ENCODE data around the gene KIAA1614.

Gene KIAA1614

DNA sequence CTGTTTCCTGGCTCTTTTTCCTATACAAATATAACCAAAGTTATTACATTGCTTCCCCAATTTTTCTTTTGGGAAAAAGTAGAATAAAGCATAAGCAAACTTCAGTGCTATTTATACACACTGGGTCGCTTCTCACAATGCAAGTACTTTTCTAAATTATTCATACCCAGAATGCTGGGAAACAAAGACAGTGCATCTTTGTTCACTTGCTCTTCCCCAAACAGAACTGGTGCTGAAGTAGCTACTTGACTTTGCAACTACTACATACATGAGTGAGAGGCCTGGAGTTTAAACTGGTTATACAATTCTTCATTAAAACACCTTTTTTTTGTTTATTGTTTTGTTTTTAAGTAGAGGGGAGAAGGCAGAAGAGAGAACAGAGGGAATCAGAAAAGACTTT is 69.7 kb downstream of the KIAA1614 start:
- Histone ChIP-seq H3K4me3 (replicated peaks; ENCODE audit: insufficient read depth, low read length) (no peak overlapping the region), H3K27ac (replicated peaks) (peak overlapping the region; percentile 75), H3K27me3 (ENCODE audit: insufficient read depth, poor library complexity, severe bottlenecking) (no peaks in the 10 kb centered on the region)
- DNase-seq (ENCODE audit: low read depth in 1 of 2, low spot score in 1 of 2): no peak
- TF ChIP-seq SPI1 (IDR thresholded peaks at IDR 0.05; ENCODE audit: borderline replicate concordance, low read depth) (no peak), GABPA (IDR thresholded peaks at IDR 0.05; ENCODE audit: low read depth) (no peak), POLR2AphosphoS5 (IDR thresholded peaks at IDR 0.05; ENCODE audit: low read depth) (no peak)
- TF ChIP-seq, protein P1, sequence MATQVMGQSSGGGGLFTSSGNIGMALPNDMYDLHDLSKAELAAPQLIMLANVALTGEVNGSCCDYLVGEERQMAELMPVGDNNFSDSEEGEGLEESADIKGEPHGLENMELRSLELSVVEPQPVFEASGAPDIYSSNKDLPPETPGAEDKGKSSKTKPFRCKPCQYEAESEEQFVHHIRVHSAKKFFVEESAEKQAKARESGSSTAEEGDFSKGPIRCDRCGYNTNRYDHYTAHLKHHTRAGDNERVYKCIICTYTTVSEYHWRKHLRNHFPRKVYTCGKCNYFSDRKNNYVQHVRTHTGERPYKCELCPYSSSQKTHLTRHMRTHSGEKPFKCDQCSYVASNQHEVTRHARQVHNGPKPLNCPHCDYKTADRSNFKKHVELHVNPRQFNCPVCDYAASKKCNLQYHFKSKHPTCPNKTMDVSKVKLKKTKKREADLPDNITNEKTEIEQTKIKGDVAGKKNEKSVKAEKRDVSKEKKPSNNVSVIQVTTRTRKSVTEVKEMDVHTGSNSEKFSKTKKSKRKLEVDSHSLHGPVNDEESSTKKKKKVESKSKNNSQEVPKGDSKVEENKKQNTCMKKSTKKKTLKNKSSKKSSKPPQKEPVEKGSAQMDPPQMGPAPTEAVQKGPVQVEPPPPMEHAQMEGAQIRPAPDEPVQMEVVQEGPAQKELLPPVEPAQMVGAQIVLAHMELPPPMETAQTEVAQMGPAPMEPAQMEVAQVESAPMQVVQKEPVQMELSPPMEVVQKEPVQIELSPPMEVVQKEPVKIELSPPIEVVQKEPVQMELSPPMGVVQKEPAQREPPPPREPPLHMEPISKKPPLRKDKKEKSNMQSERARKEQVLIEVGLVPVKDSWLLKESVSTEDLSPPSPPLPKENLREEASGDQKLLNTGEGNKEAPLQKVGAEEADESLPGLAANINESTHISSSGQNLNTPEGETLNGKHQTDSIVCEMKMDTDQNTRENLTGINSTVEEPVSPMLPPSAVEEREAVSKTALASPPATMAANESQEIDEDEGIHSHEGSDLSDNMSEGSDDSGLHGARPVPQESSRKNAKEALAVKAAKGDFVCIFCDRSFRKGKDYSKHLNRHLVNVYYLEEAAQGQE (IDR thresholded peaks at IDR 0.05; ENCODE audit: insufficient replicate concordance, low read depth): no peak
- TF ChIP-seq, protein P2, sequence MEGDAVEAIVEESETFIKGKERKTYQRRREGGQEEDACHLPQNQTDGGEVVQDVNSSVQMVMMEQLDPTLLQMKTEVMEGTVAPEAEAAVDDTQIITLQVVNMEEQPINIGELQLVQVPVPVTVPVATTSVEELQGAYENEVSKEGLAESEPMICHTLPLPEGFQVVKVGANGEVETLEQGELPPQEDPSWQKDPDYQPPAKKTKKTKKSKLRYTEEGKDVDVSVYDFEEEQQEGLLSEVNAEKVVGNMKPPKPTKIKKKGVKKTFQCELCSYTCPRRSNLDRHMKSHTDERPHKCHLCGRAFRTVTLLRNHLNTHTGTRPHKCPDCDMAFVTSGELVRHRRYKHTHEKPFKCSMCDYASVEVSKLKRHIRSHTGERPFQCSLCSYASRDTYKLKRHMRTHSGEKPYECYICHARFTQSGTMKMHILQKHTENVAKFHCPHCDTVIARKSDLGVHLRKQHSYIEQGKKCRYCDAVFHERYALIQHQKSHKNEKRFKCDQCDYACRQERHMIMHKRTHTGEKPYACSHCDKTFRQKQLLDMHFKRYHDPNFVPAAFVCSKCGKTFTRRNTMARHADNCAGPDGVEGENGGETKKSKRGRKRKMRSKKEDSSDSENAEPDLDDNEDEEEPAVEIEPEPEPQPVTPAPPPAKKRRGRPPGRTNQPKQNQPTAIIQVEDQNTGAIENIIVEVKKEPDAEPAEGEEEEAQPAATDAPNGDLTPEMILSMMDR (IDR thresholded peaks at IDR 0.05; ENCODE audit: insufficient read depth, low read length): no peak

DNA sequence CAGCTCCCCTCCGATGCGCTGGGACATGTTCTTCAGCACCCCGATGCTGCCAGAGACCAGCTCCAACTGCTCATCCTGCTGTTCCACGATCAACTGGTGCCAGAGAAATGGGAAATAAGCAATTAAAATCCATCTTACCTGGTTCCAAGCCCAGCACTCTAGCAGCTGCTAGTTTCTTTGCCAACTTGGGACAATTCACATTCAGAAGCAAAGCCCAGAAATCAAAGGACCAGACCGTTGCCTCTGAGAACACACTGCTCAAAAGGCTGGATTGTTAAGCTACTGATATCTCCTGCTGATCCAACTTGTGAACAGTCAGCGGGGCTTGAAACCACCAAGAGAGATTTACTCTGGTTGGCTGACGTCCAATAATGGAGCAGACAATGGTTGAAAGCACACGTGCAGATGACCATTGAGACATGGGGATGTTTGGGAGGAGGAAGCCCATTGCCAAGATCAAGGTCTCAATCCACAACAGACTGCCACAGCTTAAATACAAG is 75.6 kb downstream of the KIAA1614 start:
- Histone ChIP-seq H3K27ac (replicated peaks) (no peak overlapping the region), H3K27me3 (ENCODE audit: insufficient read depth, poor library complexity, severe bottlenecking) (no peaks in the 10 kb centered on the region), H3K4me3 (replicated peaks; ENCODE audit: insufficient read depth, low read length) (no peak overlapping the region)
- TF ChIP-seq, protein P1 (IDR thresholded peaks at IDR 0.05; ENCODE audit: insufficient replicate concordance, low read depth): no peak
- TF ChIP-seq GABPA (IDR thresholded peaks at IDR 0.05; ENCODE audit: low read depth) (no peak), SPI1 (IDR thresholded peaks at IDR 0.05; ENCODE audit: borderline replicate concordance, low read depth) (no peak), POLR2AphosphoS5 (IDR thresholded peaks at IDR 0.05; ENCODE audit: low read depth) (no peak)
- TF ChIP-seq, protein P2 (IDR thresholded peaks at IDR 0.05; ENCODE audit: insufficient read depth, low read length): no peak
- DNase-seq (ENCODE audit: low read depth in 1 of 2, low spot score in 1 of 2): no peak

DNA sequence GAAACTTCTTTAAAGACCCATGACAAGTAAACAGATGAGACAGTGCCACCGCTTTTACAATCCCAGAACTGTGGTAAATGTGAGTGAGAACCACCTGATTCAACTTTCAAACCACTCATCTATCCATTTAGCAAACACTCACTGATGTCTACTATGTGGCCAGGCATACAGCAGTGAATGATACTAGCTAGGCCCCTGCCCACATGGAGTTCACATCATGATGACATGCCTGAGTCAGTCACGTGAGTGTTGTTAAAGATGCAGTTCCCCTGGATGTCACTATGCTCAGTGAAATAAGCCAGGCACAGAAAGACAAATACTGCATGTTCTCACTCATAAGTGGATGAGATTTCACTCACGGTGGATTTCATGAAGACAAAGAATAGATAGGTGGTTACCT is 81.6 kb downstream of the KIAA1614 start:
- H3K4me3 ChIP-seq (replicated peaks; ENCODE audit: insufficient read depth, low read length): no peak overlapping the region
- no peak for DNase-seq (ENCODE audit: low read depth in 1 of 2, low spot score in 1 of 2)

More for the DNA sequence above, 81.6 kb downstream of the KIAA1614 start:
- no peak overlapping the region for H3K27ac ChIP-seq (replicated peaks)
- TF ChIP-seq POLR2AphosphoS5 (IDR thresholded peaks at IDR 0.05; ENCODE audit: low read depth) (no peak), SPI1 (IDR thresholded peaks at IDR 0.05; ENCODE audit: borderline replicate concordance, low read depth) (no peak), GABPA (IDR thresholded peaks at IDR 0.05; ENCODE audit: low read depth) (no peak)
- TF ChIP-seq, protein P2 (IDR thresholded peaks at IDR 0.05; ENCODE audit: insufficient read depth, low read length): no peak
- TF ChIP-seq, protein P1 (IDR thresholded peaks at IDR 0.05; ENCODE audit: insufficient replicate concordance, low read depth): no peak
- no peaks in the 10 kb centered on the region for H3K27me3 ChIP-seq (ENCODE audit: insufficient read depth, poor library complexity, severe bottlenecking)

Measured in HL-60 (cell line).